HepG2 (cell line): ENCODE results near the gene NCKIPSD. TPM values are rescaled to one million over a fixed set of nuclear protein-coding genes. Genes with fewer than 3 reads are reported as not detected.

Experiments used
- BRCA1 ChIP-seq: sonication (generic); formaldehyde crosslinking; IDR thresholded peaks from 2 replicates; pipeline ENCODE4 v1.4.0; 2020; ENCODE audit warnings: missing genetic modification reagents
- CHD2 ChIP-seq: IDR thresholded peaks from 2 replicates; pipeline ENCODE4 v1.6.1; 2011; ENCODE audit warnings: low read depth, low read length, improper control_type of control experiment
- EHMT2 ChIP-seq: fragments of 200-600 bp; sonication (generic); IDR thresholded peaks from 2 replicates; pipeline ENCODE4 v1.7.0; 2017; ENCODE audit warnings: antibody characterized with exemption, low read depth, low read length, borderline replicate concordance
- FOXA3 ChIP-seq: IDR thresholded peaks from 2 replicates; pipeline ENCODE4 v1.6.1; 2016; ENCODE audit warnings: missing genetic modification reagents, missing compliant biosample characterization
- NCOA5 ChIP-seq: sonication (generic); formaldehyde crosslinking; IDR thresholded peaks from 2 replicates; pipeline ENCODE4 v1.4.0; 2020; ENCODE audit warnings: missing genetic modification reagents
- POGZ ChIP-seq: sonication (generic); formaldehyde crosslinking; IDR thresholded peaks from 2 replicates; pipeline ENCODE4 v1.4.0; 2020; ENCODE audit warnings: mild to moderate bottlenecking, missing genetic modification reagents
- RBM39 ChIP-seq: fragments of 200-400 bp; formaldehyde crosslinking; IDR thresholded peaks from one replicate; pipeline ENCODE4 v1.6.1; 2018; ENCODE audit warnings: antibody characterized with exemption, mild to moderate bottlenecking, low read depth, low read length; ENCODE audit not compliant: poor library complexity, severe bottlenecking
- SAP130 ChIP-seq: IDR thresholded peaks from 2 replicates; pipeline ENCODE4 v1.6.1; 2016; ENCODE audit warnings: low read depth
- TEAD3 ChIP-seq: optimal IDR thresholded peaks from 2 replicates; pipeline ENCODE3; 2016; ENCODE audit warnings: borderline replicate concordance
- ZNF12 ChIP-seq: sonication (generic); formaldehyde crosslinking; IDR thresholded peaks from 2 replicates; pipeline ENCODE4 v1.5.0; 2020; ENCODE audit warnings: missing genetic modification reagents
- ZNF292 ChIP-seq: sonication (generic); formaldehyde crosslinking; IDR thresholded peaks from 2 replicates; pipeline ENCODE4 v1.8.1; 2022; ENCODE audit warnings: mild to moderate bottlenecking, low read depth, missing genetic modification reagents, borderline replicate concordance
- ZNF3 ChIP-seq: IDR thresholded peaks from 2 replicates; pipeline ENCODE4 v1.7.0; 2017; ENCODE audit warnings: inconsistent platforms
- ZNF530 ChIP-seq: sonication (generic); formaldehyde crosslinking; IDR thresholded peaks from 2 replicates; pipeline ENCODE4 v1.5.0; 2020; ENCODE audit warnings: low read depth, mild to moderate bottlenecking, missing genetic modification reagents
- ZNF672 ChIP-seq: sonication (generic); formaldehyde crosslinking; IDR thresholded peaks from 2 replicates; pipeline ENCODE4 v1.8.1; 2022; ENCODE audit warnings: missing genetic modification reagents
- ZNF781 ChIP-seq: sonication (generic); formaldehyde crosslinking; IDR thresholded peaks from 2 replicates; pipeline ENCODE4 v1.5.1; 2020; ENCODE audit warnings: borderline replicate concordance, mild to moderate bottlenecking, missing genetic modification reagents; ENCODE audit errors: not compliant biosample characterization
- polyA plus RNA-seq, 8 experiments: library from polyadenylated mRNA; depleted of rRNA in 3 of 8; stranded (reverse) in 7 of 8; unstranded in 1 of 8; fragments of >200 nt; fragmentation: Illumina TruSeq in 4 of 8; extraction: Trizol in 4 of 8; gene quantifications; 2 replicates each; pipeline versions ENCODE4 v1.2.1 to v1.2.3, GENCODE V29; 2011 to 2016; ENCODE audit warnings: low read depth in 4 of 8, missing spikeins in 1 of 8, mixed read lengths in 1 of 8; ENCODE audit not compliant: insufficient read depth in 1 of 8
- total RNA-seq, 5 experiments: library from RNA; depleted of rRNA; stranded (reverse); fragments of >200 nt; fragmentation: Illumina TruSeq; extraction: Trizol; gene quantifications; 2 replicates each; pipeline ENCODE4 v1.2.3, GENCODE V29; 2016; ENCODE audit warnings: low read depth in 1 of 5
- TF ChIP-seq, protein P1 (sequence below): sonication (generic); formaldehyde crosslinking; IDR thresholded peaks from 2 replicates; pipeline ENCODE4 v1.4.0; 2020; ENCODE audit warnings: mild to moderate bottlenecking, missing genetic modification reagents
- TF ChIP-seq, protein P2 (sequence below): sonication (generic); formaldehyde crosslinking; conservative IDR thresholded peaks from 2 replicates; pipeline ENCODE4 v1.8.0; 2022; ENCODE audit warnings: low read depth, missing genetic modification reagents
- TF ChIP-seq, protein P3 (sequence below): sonication (generic); formaldehyde crosslinking; IDR thresholded peaks from 2 replicates; pipeline ENCODE4 v1.5.1; 2020; ENCODE audit warnings: missing genetic modification reagents, mild to moderate bottlenecking, borderline replicate concordance
- TF ChIP-seq, protein P4 (sequence below): sonication (generic); formaldehyde crosslinking; IDR thresholded peaks from 2 replicates; pipeline ENCODE4 v1.8.1; 2023; ENCODE audit warnings: mild to moderate bottlenecking, missing genetic modification reagents

The NCKIPSD gene
- total and polyA plus RNA-seq, 2 of the 13 experiments (the other 11 are each of a cell fraction or from before 2014, with no cell fraction given), result 13.5 to 35.2 TPM

DNA sequence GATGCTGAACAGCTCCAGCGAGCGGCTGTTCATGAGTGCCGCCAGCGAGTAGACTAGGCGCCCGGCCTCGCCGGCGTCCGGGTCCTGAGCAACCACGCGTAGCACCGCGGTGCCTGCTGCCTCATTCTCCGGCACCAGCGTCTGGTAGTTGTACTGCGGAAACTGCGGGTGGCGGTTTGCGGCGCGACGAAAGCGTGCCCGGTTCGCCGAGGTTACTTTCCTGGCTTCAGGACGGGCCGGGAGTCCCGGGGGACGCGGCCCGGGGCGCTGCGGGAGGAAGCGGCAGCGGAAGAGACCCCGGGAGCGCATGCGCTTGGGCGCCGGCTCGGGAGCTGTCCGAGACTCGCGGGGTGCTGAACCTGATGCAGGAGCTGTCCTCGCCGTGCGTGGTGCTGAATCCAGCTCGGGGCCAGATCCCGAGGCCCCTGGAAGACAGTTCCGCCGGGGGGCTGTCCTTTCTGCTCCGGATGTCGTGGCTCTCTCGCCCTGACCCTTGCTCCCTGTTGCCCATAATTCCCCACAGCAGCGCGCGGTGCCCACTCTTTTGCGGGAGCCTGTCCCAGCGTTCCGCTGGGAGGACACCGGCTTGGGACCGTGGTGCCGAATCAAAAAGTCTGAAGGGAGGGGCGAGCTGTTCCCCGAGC is 24.1 kb downstream of the NCKIPSD start (continued):
- TF ChIP-seq, protein P1, sequence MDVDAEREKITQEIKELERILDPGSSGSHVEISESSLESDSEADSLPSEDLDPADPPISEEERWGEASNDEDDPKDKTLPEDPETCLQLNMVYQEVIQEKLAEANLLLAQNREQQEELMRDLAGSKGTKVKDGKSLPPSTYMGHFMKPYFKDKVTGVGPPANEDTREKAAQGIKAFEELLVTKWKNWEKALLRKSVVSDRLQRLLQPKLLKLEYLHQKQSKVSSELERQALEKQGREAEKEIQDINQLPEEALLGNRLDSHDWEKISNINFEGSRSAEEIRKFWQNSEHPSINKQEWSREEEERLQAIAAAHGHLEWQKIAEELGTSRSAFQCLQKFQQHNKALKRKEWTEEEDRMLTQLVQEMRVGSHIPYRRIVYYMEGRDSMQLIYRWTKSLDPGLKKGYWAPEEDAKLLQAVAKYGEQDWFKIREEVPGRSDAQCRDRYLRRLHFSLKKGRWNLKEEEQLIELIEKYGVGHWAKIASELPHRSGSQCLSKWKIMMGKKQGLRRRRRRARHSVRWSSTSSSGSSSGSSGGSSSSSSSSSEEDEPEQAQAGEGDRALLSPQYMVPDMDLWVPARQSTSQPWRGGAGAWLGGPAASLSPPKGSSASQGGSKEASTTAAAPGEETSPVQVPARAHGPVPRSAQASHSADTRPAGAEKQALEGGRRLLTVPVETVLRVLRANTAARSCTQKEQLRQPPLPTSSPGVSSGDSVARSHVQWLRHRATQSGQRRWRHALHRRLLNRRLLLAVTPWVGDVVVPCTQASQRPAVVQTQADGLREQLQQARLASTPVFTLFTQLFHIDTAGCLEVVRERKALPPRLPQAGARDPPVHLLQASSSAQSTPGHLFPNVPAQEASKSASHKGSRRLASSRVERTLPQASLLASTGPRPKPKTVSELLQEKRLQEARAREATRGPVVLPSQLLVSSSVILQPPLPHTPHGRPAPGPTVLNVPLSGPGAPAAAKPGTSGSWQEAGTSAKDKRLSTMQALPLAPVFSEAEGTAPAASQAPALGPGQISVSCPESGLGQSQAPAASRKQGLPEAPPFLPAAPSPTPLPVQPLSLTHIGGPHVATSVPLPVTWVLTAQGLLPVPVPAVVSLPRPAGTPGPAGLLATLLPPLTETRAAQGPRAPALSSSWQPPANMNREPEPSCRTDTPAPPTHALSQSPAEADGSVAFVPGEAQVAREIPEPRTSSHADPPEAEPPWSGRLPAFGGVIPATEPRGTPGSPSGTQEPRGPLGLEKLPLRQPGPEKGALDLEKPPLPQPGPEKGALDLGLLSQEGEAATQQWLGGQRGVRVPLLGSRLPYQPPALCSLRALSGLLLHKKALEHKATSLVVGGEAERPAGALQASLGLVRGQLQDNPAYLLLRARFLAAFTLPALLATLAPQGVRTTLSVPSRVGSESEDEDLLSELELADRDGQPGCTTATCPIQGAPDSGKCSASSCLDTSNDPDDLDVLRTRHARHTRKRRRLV, result peak; percentile 99
- peak; percentile 99 for TF ChIP-seq ZNF12 (CRISPR knock-in tag)
- TF ChIP-seq, protein P2, sequence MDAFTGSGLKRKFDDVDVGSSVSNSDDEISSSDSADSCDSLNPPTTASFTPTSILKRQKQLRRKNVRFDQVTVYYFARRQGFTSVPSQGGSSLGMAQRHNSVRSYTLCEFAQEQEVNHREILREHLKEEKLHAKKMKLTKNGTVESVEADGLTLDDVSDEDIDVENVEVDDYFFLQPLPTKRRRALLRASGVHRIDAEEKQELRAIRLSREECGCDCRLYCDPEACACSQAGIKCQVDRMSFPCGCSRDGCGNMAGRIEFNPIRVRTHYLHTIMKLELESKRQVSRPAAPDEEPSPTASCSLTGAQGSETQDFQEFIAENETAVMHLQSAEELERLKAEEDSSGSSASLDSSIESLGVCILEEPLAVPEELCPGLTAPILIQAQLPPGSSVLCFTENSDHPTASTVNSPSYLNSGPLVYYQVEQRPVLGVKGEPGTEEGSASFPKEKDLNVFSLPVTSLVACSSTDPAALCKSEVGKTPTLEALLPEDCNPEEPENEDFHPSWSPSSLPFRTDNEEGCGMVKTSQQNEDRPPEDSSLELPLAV (CRISPR knock-in tag), result peak; percentile 100
- TF ChIP-seq SAP130 (CRISPR knock-in tag), result peak; percentile 100
- TF ChIP-seq ZNF530, result peak; percentile 100
- TF ChIP-seq, protein P3, sequence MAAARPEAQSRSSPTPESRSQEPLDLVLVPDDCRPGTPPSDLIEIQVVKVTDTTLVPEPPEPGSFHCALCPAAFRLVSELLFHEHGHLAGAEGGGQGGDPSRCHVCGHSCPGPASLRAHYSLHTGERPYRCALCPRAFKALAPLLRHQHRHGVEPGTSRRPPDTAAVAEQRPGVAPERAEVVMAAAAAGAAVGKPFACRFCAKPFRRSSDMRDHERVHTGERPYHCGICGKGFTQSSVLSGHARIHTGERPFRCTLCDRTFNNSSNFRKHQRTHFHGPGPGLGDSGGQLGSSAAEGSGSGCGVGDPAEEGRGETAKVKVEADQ (CRISPR knock-in tag), result peak; percentile 100
- TF ChIP-seq POGZ, result peak; percentile 77
- TF ChIP-seq, protein P4, sequence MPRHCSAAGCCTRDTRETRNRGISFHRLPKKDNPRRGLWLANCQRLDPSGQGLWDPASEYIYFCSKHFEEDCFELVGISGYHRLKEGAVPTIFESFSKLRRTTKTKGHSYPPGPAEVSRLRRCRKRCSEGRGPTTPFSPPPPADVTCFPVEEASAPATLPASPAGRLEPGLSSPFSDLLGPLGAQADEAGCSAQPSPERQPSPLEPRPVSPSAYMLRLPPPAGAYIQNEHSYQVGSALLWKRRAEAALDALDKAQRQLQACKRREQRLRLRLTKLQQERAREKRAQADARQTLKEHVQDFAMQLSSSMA (CRISPR knock-in tag), result peak; percentile 98
- peak; percentile 99 for TF ChIP-seq EHMT2
- peak; percentile 80 for TF ChIP-seq RBM39
- no peak for TF ChIP-seq CHD2
- peak; percentile 98 for TF ChIP-seq ZNF672 (CRISPR knock-in tag)
- peak; percentile 100 for TF ChIP-seq ZNF781 (CRISPR knock-in tag)
- peak; percentile 100 for TF ChIP-seq BRCA1 (CRISPR knock-in tag)
- TF ChIP-seq FOXA3 (CRISPR knock-in tag), result peak; percentile 93
- peak; percentile 97 for TF ChIP-seq TEAD3 (CRISPR knock-in tag)
- TF ChIP-seq ZNF292 (CRISPR knock-in tag), result peak; percentile 94
- TF ChIP-seq NCOA5 (CRISPR knock-in tag), result peak; percentile 100
- peak; percentile 99 for TF ChIP-seq ZNF3 (CRISPR knock-in tag)
